GM12878 (cell line): Measurements from ENCODE around the gene RMND1. TPM values are rescaled to one million over a fixed set of nuclear protein-coding genes. Genes with fewer than 3 reads are reported as not detected.
A peak's percentile ranks its signal among the peaks of the same experiment; 100 is the strongest.

Source experiments
- ATAC-seq: fragments of 200-7000 bp; cut with Tn5 transposase; 3 replicates; pipeline ENCODE4 v1.9.1; 2020; ENCODE audit warnings: mild to moderate bottlenecking, moderate library complexity
- BruUV-seq: library from RNA; stranded (reverse); fragments of 400-500 nt; replicated peaks from 2 replicates; lab custom pipeline; 2021; lab: Mats Ljungman, UMichigan
- CTCF ChIA-PET: fragments of 300-600 bp; sonication (Branson Sonifier 250); formaldehyde crosslinking; extraction: SDS; loops from one replicate; lab custom pipeline; 2021; ENCODE audit warnings: inconsistent platforms; lab: Yijun Ruan, JAX
- POLR2A ChIA-PET: fragments of 350-600 bp; formaldehyde crosslinking; extraction: SDS; loops from one replicate; lab custom pipeline; 2021; ENCODE audit warnings: inconsistent platforms; lab: Charles Lee
- RAD21 ChIA-PET: fragments of 300-600 bp; sonication (Branson Sonifier 250); formaldehyde crosslinking; loops from one replicate; lab custom pipeline; 2023; ENCODE audit warnings: antibody characterized with exemption; ENCODE audit not compliant: unreplicated experiment; lab: Charles Lee
- SMC1A ChIA-PET: fragments of 300-600 bp; sonication (Branson Sonifier 250); formaldehyde crosslinking; loops from one replicate; lab custom pipeline; 2023; ENCODE audit not compliant: unreplicated experiment, uncharacterized antibody; lab: Charles Lee
- DNase-seq: peaks from one replicate; pipeline ENCODE4 v3.0.0-alpha.2; 2011; ENCODE audit warnings: low read depth, low spot score
- FAIRE-seq: peaks from 3 replicates; lab custom pipeline; 2011; peaks lifted over from hg19 to GRCh38; lab: Jason Lieb, UNC
- H2AFZ ChIP-seq: 2 replicates; pipeline ENCODE4 v1.6.0; 2011; ENCODE audit warnings: low read depth, low read length, control low read depth; ENCODE audit not compliant: control insufficient read depth
- H3K27ac ChIP-seq: 2 replicates; pipeline ENCODE4 v1.5.1; 2011; ENCODE audit warnings: control low read depth; ENCODE audit not compliant: control insufficient read depth, insufficient read depth
- H3K27me3 ChIP-seq, 2 experiments: replicated peaks in 1 of 2; 2 replicates each; pipeline versions ENCODE4 v1.6.0 to v1.6.1; 2011; ENCODE audit warnings: low read length in 1 of 2; ENCODE audit not compliant: control insufficient read depth in 2 of 2, insufficient read depth in 2 of 2
- H3K36me3 ChIP-seq, 2 experiments: 2 replicates each; pipeline ENCODE4 v1.5.1; 2011; ENCODE audit warnings: low read length in 1 of 2; ENCODE audit not compliant: control insufficient read depth in 2 of 2, insufficient read depth in 2 of 2
- H3K4me1 ChIP-seq: 2 replicates; pipeline ENCODE4 v1.6.1; 2011; ENCODE audit warnings: mild to moderate bottlenecking, low read length, moderate library complexity, mixed read lengths; ENCODE audit not compliant: control insufficient read depth, insufficient read depth
- H3K4me2 ChIP-seq: 2 replicates; pipeline ENCODE4 v1.6.0; 2011; ENCODE audit warnings: control low read depth; ENCODE audit not compliant: control insufficient read depth, insufficient read depth
- H3K4me3 ChIP-seq: fragments of 200-600 bp; sonication (generic); 2 replicates; pipeline ENCODE4 v1.5.1; 2016
- H3K79me2 ChIP-seq: 2 replicates; pipeline ENCODE4 v1.6.0; 2011; ENCODE audit warnings: low read length; ENCODE audit not compliant: control insufficient read depth, insufficient read depth
- H3K9ac ChIP-seq: 2 replicates; pipeline ENCODE4 v1.8.0; 2011; ENCODE audit warnings: low read length, control low read depth, mixed read lengths; ENCODE audit not compliant: control insufficient read depth, insufficient read depth
- H3K9me3 ChIP-seq: replicated peaks from 3 replicates; pipeline ENCODE4 v1.5.1; 2011; ENCODE audit warnings: mild to moderate bottlenecking, low read length; ENCODE audit not compliant: control insufficient read depth, insufficient read depth
- H4K20me1 ChIP-seq: 2 replicates; pipeline ENCODE4 v1.6.0; 2011; ENCODE audit not compliant: control insufficient read depth, insufficient read depth
- ATF7 ChIP-seq: fragments of 450-650 bp; IDR thresholded peaks from 2 replicates; pipeline ENCODE4 v1.6.1; 2016; ENCODE audit warnings: low read depth, mild to moderate bottlenecking
- MTA2 ChIP-seq: fragments of 450-650 bp; IDR thresholded peaks from 2 replicates; pipeline ENCODE4 v1.6.1; 2016; ENCODE audit warnings: low read depth, mild to moderate bottlenecking, moderate library complexity
- PAX5 ChIP-seq: IDR thresholded peaks from 2 replicates; pipeline ENCODE4 v1.6.1; 2011; ENCODE audit warnings: low read depth, low read length, borderline replicate concordance
- POU2F2 ChIP-seq: IDR thresholded peaks from 3 replicates; pipeline ENCODE4 v1.6.1; 2011; ENCODE audit warnings: low read depth, mild to moderate bottlenecking, low read length, borderline replicate concordance
- TAF1 ChIP-seq: IDR thresholded peaks from 2 replicates; pipeline ENCODE4 v1.6.1; 2011; ENCODE audit warnings: mild to moderate bottlenecking, low read depth, low read length, borderline replicate concordance
- TCF3 ChIP-seq: IDR thresholded peaks from 2 replicates; pipeline ENCODE4 v1.6.1; 2012; ENCODE audit warnings: low read depth, mild to moderate bottlenecking, low read length, borderline replicate concordance; ENCODE audit not compliant: insufficient read depth
- WRNIP1 ChIP-seq: IDR thresholded peaks from 2 replicates; pipeline ENCODE4 v1.6.1; 2011; ENCODE audit warnings: low read depth, low read length, improper control_type of control experiment, borderline replicate concordance
- ZNF274 ChIP-seq: IDR thresholded peaks from one replicate; pipeline ENCODE4 v1.8.0; 2011; ENCODE audit not compliant: insufficient read length, insufficient read depth
- WGBS: methylation state at CpG from one replicate; pipeline ENCODE4 v1.1.6; 2016; ENCODE audit warnings: low lambda C conversion rate; ENCODE audit not compliant: insufficient replicate concordance, insufficient coverage; ENCODE audit errors: missing lambda C conversion rate; 5-methylcytosine and 5-hydroxymethylcytosine counted together
- in situ Hi-C: fragments of 300-500 bp; cut with MboI; formaldehyde crosslinking; loops from 9 replicates; pipeline ENCODE4 v1.14.3; 2018; ENCODE audit warnings: mixed read lengths
- intact Hi-C: fragments of 100-400 bp; cut with micrococcal nuclease; formaldehyde crosslinking; loops from one replicate; pipeline ENCODE4 v1.14.2; 2022; ENCODE audit not compliant: unreplicated experiment
- polyA plus RNA-seq, 11 experiments: library from polyadenylated mRNA; depleted of rRNA in 4 of 11; unstranded in 6 of 11; stranded (reverse) in 5 of 11; fragments of >200 nt; fragmentation: Nextera tagmentation in 4 of 11; fragmentation: Illumina TruSeq in 1 of 11; extraction: Ambion mirVana in 4 of 11; extraction: Trizol in 1 of 11; gene quantifications; 1 replicate in 1 of 11; 2 replicates in 10 of 11; pipeline versions ENCODE4 v1.2.1 to v1.2.3, GENCODE V29; 2011 to 2016; ENCODE audit warnings: inconsistent platforms in 2 of 11, missing spikeins in 2 of 11, low read depth in 1 of 11
- total RNA-seq, 4 experiments: library from RNA; depleted of rRNA in 3 of 4; stranded (reverse); fragments of >200 nt in 3 of 4; fragmentation: Illumina TruSeq in 1 of 4; extraction: Trizol in 1 of 4; gene quantifications; 2 replicates each; pipeline versions ENCODE4 v1.2.1 to v1.2.3, GENCODE V29; 2013 to 2021
- TF ChIP-seq, protein P1 (sequence below): fragments of 150-350 bp; IDR thresholded peaks from 2 replicates; pipeline ENCODE4 v1.6.1; 2014; ENCODE audit warnings: mild to moderate bottlenecking, low read depth, low read length
- TF ChIP-seq, protein P2 (sequence below): IDR thresholded peaks from 2 replicates; pipeline ENCODE4 v1.6.1; 2011; ENCODE audit warnings: borderline replicate concordance, low read depth, mild to moderate bottlenecking, moderate library complexity, low read length; ENCODE audit not compliant: insufficient read depth, poor library complexity, severe bottlenecking
- TF ChIP-seq, protein P3 (sequence below): fragments of 450-650 bp; IDR thresholded peaks from 2 replicates; pipeline ENCODE4 v1.6.1; 2017; ENCODE audit warnings: mild to moderate bottlenecking, moderate library complexity

RMND1 gene
- total and polyA plus RNA-seq, 10 of the 15 experiments (the other 5 are each of a cell fraction or from before 2014, with no cell fraction given) = 15.9 to 34.5 (median 21.4) TPM

DNA sequence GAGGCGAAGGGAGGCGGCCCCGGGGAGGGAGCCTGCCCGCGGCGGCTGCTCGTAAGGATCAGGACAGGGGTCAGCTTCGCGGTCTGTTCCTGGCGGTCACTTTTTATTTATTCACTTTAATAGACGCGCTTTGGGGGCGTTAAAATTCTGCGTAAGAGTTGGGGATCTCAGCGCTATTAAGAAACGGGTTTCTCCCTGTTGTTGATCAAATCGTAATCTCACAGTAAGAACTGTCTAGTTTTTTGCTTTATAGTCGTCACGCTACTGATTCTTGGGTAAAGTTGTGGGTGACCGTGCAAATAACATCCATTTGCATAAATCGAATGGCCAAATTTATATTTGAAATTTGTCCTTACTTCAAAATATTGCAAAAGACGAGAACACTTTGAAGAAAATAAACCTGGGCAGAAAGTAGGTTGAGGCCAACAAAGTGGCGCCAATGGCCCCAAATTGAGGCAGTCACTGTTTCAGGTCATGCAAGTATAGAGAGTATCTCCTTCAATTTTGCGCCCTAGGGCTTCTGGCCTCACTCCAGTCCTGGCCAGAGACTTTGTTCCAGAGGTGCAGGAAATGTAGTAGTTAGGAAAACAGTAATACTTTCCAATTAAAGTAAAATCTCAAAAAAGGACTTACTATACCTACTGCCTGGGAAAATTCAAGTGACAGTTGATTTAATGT, 963 bp upstream of the RMND1 start:
- ChIA-PET POLR2A (interaction anchor here (1.4 to 3.1 kb wide), 5 partner anchors 10 to 62 kb away, joined by 4 to 23 read pairs (median 8); partner anchors contain the start of gene ZBTB2), CTCF (interaction anchor here (1.0 to 2.2 kb wide), 5 partner anchors 11 to 58 kb away, joined by 3 to 30 read pairs (median 5); no protein-coding TSS in a partner anchor), RAD21 (interaction anchor here (1.4 to 2.0 kb wide), 6 partner anchors 11 to 250 kb away, joined by 3 to 24 read pairs (median 5); partner anchors contain the start of gene ZBTB2), SMC1A (interaction anchor here (1.1 to 2.8 kb wide), 9 partner anchors 11 to 238 kb away, joined by 3 to 29 read pairs (median 7); no protein-coding TSS in a partner anchor)
- in situ Hi-C loops = no loop called here
- WGBS = 2% methylated on average over 24 of the region's 24 CpGs
- Histone ChIP-seq H3K4me2 (peak overlapping the region; percentile 58), H3K9ac (peak overlapping the region; percentile 87), H3K9me3 (no peaks in the 10 kb centered on the region), H2AFZ (peak overlapping the region; percentile 91), H3K27me3 (no peaks in the 10 kb centered on the region), H3K79me2 (peaks cover 36% of the 10 kb centered on the region), H3K36me3 (no peaks in the 10 kb centered on the region; a peak in 1 of 4 replicates), H3K4me1 (peaks cover 3% of the 10 kb centered on the region), H3K4me3 (peak overlapping the region; percentile 85), H4K20me1 (no peaks in the 10 kb centered on the region), H3K27ac (peak overlapping the region; percentile 89)
- no peak for FAIRE-seq
- ATAC-seq = no peak
- TF ChIP-seq MTA2 (0 out of 2 replicates have a peak, but pooled peaks have one; percentile 10), POU2F2 (0 out of 3 replicates have a peak, but pooled peaks have one; percentile 18), WRNIP1 (no peak), ATF7 (no peak), PAX5 (peak; percentile 77), TCF3 (no peak), ZNF274 (no peak), TAF1 (0 out of 2 replicates have a peak, but pooled peaks have one; percentile 3)
- TF ChIP-seq, protein P1, sequence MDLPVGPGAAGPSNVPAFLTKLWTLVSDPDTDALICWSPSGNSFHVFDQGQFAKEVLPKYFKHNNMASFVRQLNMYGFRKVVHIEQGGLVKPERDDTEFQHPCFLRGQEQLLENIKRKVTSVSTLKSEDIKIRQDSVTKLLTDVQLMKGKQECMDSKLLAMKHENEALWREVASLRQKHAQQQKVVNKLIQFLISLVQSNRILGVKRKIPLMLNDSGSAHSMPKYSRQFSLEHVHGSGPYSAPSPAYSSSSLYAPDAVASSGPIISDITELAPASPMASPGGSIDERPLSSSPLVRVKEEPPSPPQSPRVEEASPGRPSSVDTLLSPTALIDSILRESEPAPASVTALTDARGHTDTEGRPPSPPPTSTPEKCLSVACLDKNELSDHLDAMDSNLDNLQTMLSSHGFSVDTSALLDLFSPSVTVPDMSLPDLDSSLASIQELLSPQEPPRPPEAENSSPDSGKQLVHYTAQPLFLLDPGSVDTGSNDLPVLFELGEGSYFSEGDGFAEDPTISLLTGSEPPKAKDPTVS = no peak
- TF ChIP-seq, protein P2, sequence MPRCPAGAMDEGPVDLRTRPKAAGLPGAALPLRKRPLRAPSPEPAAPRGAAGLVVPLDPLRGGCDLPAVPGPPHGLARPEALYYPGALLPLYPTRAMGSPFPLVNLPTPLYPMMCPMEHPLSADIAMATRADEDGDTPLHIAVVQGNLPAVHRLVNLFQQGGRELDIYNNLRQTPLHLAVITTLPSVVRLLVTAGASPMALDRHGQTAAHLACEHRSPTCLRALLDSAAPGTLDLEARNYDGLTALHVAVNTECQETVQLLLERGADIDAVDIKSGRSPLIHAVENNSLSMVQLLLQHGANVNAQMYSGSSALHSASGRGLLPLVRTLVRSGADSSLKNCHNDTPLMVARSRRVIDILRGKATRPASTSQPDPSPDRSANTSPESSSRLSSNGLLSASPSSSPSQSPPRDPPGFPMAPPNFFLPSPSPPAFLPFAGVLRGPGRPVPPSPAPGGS = no peak
- TF ChIP-seq, protein P3, sequence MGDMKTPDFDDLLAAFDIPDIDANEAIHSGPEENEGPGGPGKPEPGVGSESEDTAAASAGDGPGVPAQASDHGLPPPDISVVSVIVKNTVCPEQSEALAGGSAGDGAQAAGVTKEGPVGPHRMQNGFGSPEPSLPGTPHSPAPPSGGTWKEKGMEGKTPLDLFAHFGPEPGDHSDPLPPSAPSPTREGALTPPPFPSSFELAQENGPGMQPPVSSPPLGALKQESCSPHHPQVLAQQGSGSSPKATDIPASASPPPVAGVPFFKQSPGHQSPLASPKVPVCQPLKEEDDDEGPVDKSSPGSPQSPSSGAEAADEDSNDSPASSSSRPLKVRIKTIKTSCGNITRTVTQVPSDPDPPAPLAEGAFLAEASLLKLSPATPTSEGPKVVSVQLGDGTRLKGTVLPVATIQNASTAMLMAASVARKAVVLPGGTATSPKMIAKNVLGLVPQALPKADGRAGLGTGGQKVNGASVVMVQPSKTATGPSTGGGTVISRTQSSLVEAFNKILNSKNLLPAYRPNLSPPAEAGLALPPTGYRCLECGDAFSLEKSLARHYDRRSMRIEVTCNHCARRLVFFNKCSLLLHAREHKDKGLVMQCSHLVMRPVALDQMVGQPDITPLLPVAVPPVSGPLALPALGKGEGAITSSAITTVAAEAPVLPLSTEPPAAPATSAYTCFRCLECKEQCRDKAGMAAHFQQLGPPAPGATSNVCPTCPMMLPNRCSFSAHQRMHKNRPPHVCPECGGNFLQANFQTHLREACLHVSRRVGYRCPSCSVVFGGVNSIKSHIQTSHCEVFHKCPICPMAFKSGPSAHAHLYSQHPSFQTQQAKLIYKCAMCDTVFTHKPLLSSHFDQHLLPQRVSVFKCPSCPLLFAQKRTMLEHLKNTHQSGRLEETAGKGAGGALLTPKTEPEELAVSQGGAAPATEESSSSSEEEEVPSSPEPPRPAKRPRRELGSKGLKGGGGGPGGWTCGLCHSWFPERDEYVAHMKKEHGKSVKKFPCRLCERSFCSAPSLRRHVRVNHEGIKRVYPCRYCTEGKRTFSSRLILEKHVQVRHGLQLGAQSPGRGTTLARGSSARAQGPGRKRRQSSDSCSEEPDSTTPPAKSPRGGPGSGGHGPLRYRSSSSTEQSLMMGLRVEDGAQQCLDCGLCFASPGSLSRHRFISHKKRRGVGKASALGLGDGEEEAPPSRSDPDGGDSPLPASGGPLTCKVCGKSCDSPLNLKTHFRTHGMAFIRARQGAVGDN = no peak
- no peak for DNase-seq
- BruUV-seq = TSS peak; percentile 65
- intact Hi-C loops = loop anchor here (1.0 to 10.0 kb wide), 3 partner anchors 63 to 1529 kb away; partner anchors contain the start of gene FBXO5
